SJSA1 (cell line): ENCODE data around the gene SORBS1. TPM values are rescaled to one million over a fixed set of nuclear protein-coding genes. Genes with fewer than 3 reads are reported as not detected.

Source experiments
- DNase-seq, 2 experiments: peaks; one replicate each; pipeline ENCODE4 v3.0.0-alpha.2; 2015 to 2020; ENCODE audit warnings: low spot score in 2 of 2, low read depth in 1 of 2
- H3K27ac ChIP-seq: fragments of 250-450 bp; sonication (Bioruptor Pico); 2 replicates; pipeline ENCODE4 v1.5.1; 2020; ENCODE audit warnings: mild to moderate bottlenecking, moderate library complexity
- H3K27me3 ChIP-seq: fragments of 250-450 bp; sonication (Bioruptor Pico); replicated peaks from 2 replicates; pipeline ENCODE4 v1.5.1; 2020; ENCODE audit warnings: mild to moderate bottlenecking, moderate library complexity
- H3K36me3 ChIP-seq: fragments of 250-450 bp; sonication (Bioruptor Pico); 2 replicates; pipeline ENCODE4 v1.5.1; 2020; ENCODE audit warnings: mild to moderate bottlenecking
- H3K4me1 ChIP-seq: fragments of 250-450 bp; sonication (Bioruptor Pico); replicated peaks from 2 replicates; pipeline ENCODE4 v1.6.1; 2021; ENCODE audit warnings: mild to moderate bottlenecking
- H3K4me3 ChIP-seq: fragments of 250-450 bp; sonication (Bioruptor Pico); 2 replicates; pipeline ENCODE4 v1.5.1; 2020; ENCODE audit warnings: mild to moderate bottlenecking
- H3K9me3 ChIP-seq: fragments of 250-450 bp; sonication (Bioruptor Pico); replicated peaks from 2 replicates; pipeline ENCODE4 v1.5.1; 2020; ENCODE audit warnings: mild to moderate bottlenecking
- total RNA-seq: library from RNA; depleted of rRNA; stranded (reverse); fragments of >200 nt; shearing (Covaris generic); gene quantifications from 2 replicates; pipeline ENCODE4 v1.2.3, GENCODE V29; 2014

Gene SORBS1
- total RNA-seq, 1 experiment from 2014 or later: 2.9 TPM

GRCh38 chr10:95500097-95500496 lies 61.1 kb downstream of the SORBS1 start:
- no peaks in the 10 kb centered on the region for H3K4me1 ChIP-seq
- H3K36me3 ChIP-seq: no peaks in the 10 kb centered on the region
- no peaks in the 10 kb centered on the region for H3K27me3 ChIP-seq
- H3K4me3 ChIP-seq: no peak overlapping the region
- no peak for DNase-seq
- H3K9me3 ChIP-seq: no peaks in the 10 kb centered on the region
- H3K27ac ChIP-seq: no peak overlapping the region

- H3K4me3 ChIP-seq: no peak overlapping the region
- no peaks in the 10 kb centered on the region for H3K4me1 ChIP-seq
- no peaks in the 10 kb centered on the region for H3K27me3 ChIP-seq
- no peaks in the 10 kb centered on the region for H3K9me3 ChIP-seq
- no peaks in the 10 kb centered on the region for H3K36me3 ChIP-seq
- H3K27ac ChIP-seq: no peak overlapping the region
- DNase-seq: no peak
Observed at GRCh38 chr10:95499482-95499989, 61.6 kb downstream of the SORBS1 start.

- Histone ChIP-seq H3K27ac (no peak overlapping the region), H3K27me3 (no peaks in the 10 kb centered on the region), H3K36me3 (no peaks in the 10 kb centered on the region), H3K4me1 (no peaks in the 10 kb centered on the region), H3K4me3 (no peak overlapping the region), H3K9me3 (no peaks in the 10 kb centered on the region)
- no peak for DNase-seq
Observed at GRCh38 chr10:95496951-95497350, 64.2 kb downstream of the SORBS1 start.

GRCh38 chr10:95496246-95496911 lies 64.8 kb downstream of the SORBS1 start:
- Histone ChIP-seq H3K36me3 (no peaks in the 10 kb centered on the region), H3K4me1 (no peaks in the 10 kb centered on the region), H3K27ac (no peak overlapping the region), H3K4me3 (no peak overlapping the region), H3K9me3 (no peaks in the 10 kb centered on the region), H3K27me3 (no peaks in the 10 kb centered on the region)
- DNase-seq: no peak

GRCh38 chr10:95493862-95494261 lies 67.3 kb downstream of the SORBS1 start:
- Histone ChIP-seq H3K27me3 (no peaks in the 10 kb centered on the region), H3K9me3 (no peaks in the 10 kb centered on the region), H3K27ac (no peak overlapping the region), H3K36me3 (no peaks in the 10 kb centered on the region), H3K4me3 (no peak overlapping the region), H3K4me1 (no peaks in the 10 kb centered on the region)
- no peak for DNase-seq

GRCh38 chr10:95487994-95488393 lies 73.2 kb downstream of the SORBS1 start:
- H3K4me3 ChIP-seq: no peak overlapping the region
- H3K27ac ChIP-seq: no peak overlapping the region
- no peaks in the 10 kb centered on the region for H3K9me3 ChIP-seq
- no peak for DNase-seq
- no peaks in the 10 kb centered on the region for H3K27me3 ChIP-seq
- no peaks in the 10 kb centered on the region for H3K4me1 ChIP-seq
- no peaks in the 10 kb centered on the region for H3K36me3 ChIP-seq

GRCh38 chr10:95485056-95485844 lies 75.9 kb downstream of the SORBS1 start:
- H3K4me3 ChIP-seq: no peak overlapping the region
- no peaks in the 10 kb centered on the region for H3K36me3 ChIP-seq
- H3K4me1 ChIP-seq: no peaks in the 10 kb centered on the region
- H3K27ac ChIP-seq: no peak overlapping the region
- H3K27me3 ChIP-seq: no peaks in the 10 kb centered on the region
- DNase-seq: no peak
- no peaks in the 10 kb centered on the region for H3K9me3 ChIP-seq

GRCh38 chr10:95482501-95483233 lies 78.5 kb downstream of the SORBS1 start:
- no peak overlapping the region for H3K4me3 ChIP-seq
- H3K36me3 ChIP-seq: no peaks in the 10 kb centered on the region
- no peaks in the 10 kb centered on the region for H3K27me3 ChIP-seq
- H3K27ac ChIP-seq: no peak overlapping the region
- DNase-seq: no peak
- H3K4me1 ChIP-seq: no peaks in the 10 kb centered on the region
- no peaks in the 10 kb centered on the region for H3K9me3 ChIP-seq

- Histone ChIP-seq H3K9me3 (no peaks in the 10 kb centered on the region), H3K4me3 (no peak overlapping the region), H3K36me3 (no peaks in the 10 kb centered on the region), H3K27ac (no peak overlapping the region), H3K27me3 (no peaks in the 10 kb centered on the region), H3K4me1 (no peaks in the 10 kb centered on the region)
- no peak for DNase-seq
Observed at GRCh38 chr10:95480901-95481491, 80.2 kb downstream of the SORBS1 start.

- no peaks in the 10 kb centered on the region for H3K27me3 ChIP-seq
- no peaks in the 10 kb centered on the region for H3K9me3 ChIP-seq
- DNase-seq: no peak
- no peak overlapping the region for H3K4me3 ChIP-seq
- H3K4me1 ChIP-seq: no peaks in the 10 kb centered on the region
- H3K27ac ChIP-seq: no peak overlapping the region
- no peaks in the 10 kb centered on the region for H3K36me3 ChIP-seq
Observed at GRCh38 chr10:95480102-95480900, 80.9 kb downstream of the SORBS1 start.

- Histone ChIP-seq H3K4me3 (no peak overlapping the region), H3K4me1 (no peaks in the 10 kb centered on the region), H3K27me3 (no peaks in the 10 kb centered on the region), H3K27ac (no peak overlapping the region), H3K9me3 (no peaks in the 10 kb centered on the region), H3K36me3 (no peaks in the 10 kb centered on the region)
- DNase-seq: no peak
Observed at GRCh38 chr10:95478935-95479334, 82.2 kb downstream of the SORBS1 start.

GRCh38 chr10:95478185-95478584 lies 83.0 kb downstream of the SORBS1 start:
- H3K4me3 ChIP-seq: no peak overlapping the region
- no peaks in the 10 kb centered on the region for H3K4me1 ChIP-seq
- no peak overlapping the region for H3K27ac ChIP-seq

GRCh38 chr10:95477175-95477520 lies 84.0 kb downstream of the SORBS1 start:
- H3K36me3 ChIP-seq: no peaks in the 10 kb centered on the region
- H3K27me3 ChIP-seq: no peaks in the 10 kb centered on the region
- DNase-seq: no peak
- H3K4me1 ChIP-seq: no peaks in the 10 kb centered on the region
- H3K9me3 ChIP-seq: no peaks in the 10 kb centered on the region
- H3K27ac ChIP-seq: no peak overlapping the region
- H3K4me3 ChIP-seq: no peak overlapping the region

More at GRCh38 chr10:95478185-95478584, 83.0 kb downstream of the SORBS1 start:
- no peak for DNase-seq
- Histone ChIP-seq H3K36me3 (no peaks in the 10 kb centered on the region), H3K9me3 (no peaks in the 10 kb centered on the region), H3K27me3 (no peaks in the 10 kb centered on the region)
